EH (cell line): ENCODE data around the gene PSMC5.
"Not testable (repeated sequence)": the region's sequence is repeated elsewhere in the genome, so short reads cannot be mapped to it uniquely, and the experiment has no call there.

ENCODE experiments used
- DNase-seq: peaks from one replicate; pipeline ENCODE4 v3.0.0-alpha.2; 2015; ENCODE audit warnings: low read depth

Gene PSMC5

DNA sequence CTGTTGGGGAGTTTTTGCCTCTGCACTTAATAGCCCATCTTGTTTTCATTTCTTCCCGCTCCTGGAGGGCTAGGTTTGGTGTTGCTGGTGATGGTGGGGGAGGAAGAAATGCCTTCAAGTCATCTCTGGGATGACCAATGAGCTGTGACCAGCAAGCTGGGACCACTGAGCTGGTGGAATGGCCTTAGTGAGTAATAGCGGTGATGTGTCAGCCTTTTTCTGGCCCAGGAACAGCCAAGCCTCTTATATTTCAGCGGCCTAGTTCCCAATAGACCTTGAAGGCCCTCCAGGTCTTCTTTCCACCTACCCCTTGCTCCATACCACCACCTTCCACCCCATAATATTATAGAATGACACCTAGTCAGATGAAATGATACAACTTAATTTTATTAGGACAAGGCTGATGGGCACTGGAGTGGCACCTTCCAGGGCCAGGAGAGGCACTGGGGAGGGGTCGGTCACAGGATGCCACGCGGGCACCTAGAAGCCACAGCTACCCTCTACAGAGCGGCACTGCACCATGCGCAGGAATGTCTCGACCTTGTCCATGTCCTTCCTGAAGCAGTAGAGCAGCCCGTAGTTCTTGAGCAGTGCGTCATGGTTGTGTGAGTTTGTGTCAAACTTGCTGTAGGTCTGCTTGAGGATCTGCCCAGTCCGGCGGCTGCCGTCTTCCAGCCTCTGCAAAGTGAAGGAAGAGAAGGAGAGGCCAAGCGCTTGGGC, 44.6 kb downstream of the PSMC5 start:
- not testable (repeated sequence) for DNase-seq

- not testable (repeated sequence) for DNase-seq
Observed at GRCh38 chr17:63873577-63873976, 46.3 kb downstream of the PSMC5 start, which contains the start of gene CSH2. TSS of gene CSH2 (minus strand) at chr17:63873677. CDS start at chr17:63873614, 63 bp downstream.

DNA sequence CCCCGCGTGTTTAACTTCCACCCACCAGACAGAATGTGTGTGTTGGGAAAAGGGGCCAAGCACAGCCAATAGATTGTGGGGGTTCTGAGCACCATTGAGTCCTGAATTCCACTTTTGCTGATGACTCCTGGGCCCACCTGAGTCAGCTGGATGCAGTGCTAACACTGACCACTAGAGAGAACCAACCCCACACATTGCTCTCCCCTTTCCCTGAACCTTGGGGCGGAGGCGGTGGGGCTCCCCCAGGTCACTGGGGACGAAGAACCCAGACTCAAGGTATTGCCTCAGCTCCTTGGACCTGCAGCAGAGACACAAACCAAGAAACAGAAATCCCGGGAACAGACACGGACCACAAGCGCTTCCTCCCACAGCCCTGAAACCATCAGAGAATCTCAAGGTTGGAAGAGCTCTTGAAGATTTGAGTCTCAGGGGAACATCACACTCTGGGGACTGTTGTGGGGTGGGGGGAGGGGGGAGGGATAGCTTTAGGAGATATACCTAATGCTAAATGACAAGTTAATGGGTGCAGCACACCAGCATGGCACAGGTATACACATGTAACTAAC, 46.9 kb downstream of the PSMC5 start:
- DNase-seq: not testable (repeated sequence)

DNA sequence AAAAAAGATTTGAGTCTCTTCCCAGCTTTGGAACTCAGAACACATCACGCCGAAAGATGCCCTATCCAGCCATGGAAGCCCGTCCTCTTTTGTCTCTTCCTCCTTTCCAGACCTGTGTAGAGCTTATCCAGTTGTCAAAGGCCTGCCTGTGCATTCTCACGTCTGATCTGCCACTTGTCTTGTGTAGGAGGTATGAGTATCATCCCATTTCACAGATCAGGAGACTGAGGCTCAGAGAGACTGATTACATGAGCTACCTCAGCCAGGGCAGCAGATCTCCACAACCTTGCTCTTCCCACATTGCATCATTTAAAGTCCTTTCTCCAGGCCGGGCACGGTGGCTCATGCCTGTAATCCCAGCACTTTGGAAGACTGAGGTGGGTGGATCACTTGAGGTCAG, 47.5 kb downstream of the PSMC5 start:
- not testable (repeated sequence) for DNase-seq

GRCh38 chr17:63878413-63878812, 51.2 kb downstream of the PSMC5 start:
- DNase-seq: not testable (repeated sequence)

DNA sequence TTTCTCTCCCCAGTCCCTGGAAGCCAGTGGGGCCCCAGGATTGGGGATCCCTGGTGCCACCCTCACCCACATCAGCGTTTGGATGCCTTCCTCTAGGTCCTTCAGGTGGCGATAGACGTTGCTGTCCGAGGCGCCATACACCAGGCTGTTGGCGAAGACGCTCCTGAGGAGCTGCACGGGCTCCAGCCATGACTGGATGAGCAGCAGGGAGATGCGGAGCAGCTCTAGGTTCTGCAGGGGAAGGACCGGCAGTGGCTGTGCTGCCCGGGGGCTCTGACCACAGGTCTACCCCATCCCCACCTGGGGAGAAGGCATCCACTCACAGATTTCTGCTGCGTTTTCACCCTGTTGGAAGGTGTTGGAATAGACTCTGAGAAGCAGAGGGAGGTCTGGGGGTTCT, 53.5 kb downstream of the PSMC5 start:
- DNase-seq: no peak

GRCh38 chr17:63881337-63881736, 54.1 kb downstream of the PSMC5 start:
- DNase-seq: not testable (repeated sequence)
